Measurements from ENCODE around the gene APBB2.
"Not testable (repeated sequence)": the region's sequence is repeated elsewhere in the genome, so short reads cannot be mapped to it uniquely, and the experiment has no call there.

The APBB2 gene

DNA sequence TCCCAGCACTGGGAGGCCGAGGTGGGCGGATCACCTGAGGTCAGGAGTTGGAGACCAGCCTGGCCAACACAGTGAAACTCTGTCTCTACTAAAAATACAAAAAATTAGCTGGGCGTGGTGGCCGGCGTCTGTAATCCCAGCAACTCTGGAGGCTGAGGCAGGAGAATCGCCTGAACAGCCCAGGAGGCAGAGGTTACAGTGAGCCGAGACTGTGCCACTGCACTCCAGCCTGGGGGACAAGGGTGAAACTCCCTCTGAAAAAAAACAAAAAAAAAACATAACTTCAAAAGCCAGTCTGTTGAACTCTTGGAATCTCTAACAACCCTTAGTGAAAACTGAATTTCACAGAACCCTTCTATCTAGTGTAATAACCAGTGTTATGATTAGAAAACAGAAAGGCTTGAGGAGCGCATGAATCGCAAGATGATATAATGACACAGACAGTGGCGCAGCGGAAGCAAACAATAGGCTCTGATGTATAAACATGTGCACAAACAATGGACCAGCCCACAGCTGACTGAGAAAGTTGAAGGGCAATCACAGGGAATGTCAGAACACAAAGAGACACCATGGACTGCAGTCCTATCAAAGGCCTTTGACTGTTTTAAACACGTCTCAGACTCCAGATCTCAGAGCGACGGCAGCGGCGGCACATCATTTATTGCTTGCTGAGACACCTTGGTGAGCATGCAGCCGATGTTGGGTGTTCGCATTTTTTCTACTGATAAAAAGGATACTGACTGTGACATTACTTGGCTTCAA, 383.0 kb downstream of the APBB2 start:
- no peaks in the 10 kb centered on the region for H3K9me3 Mint-ChIP-seq
- H3K27ac Mint-ChIP-seq = no peak overlapping the region
- intact Hi-C loops (cut with micrococcal nuclease) = no loop called here
- peaks cover 17% of the 10 kb centered on the region for H3K4me1 Mint-ChIP-seq (ENCODE audit: low read depth)
- no peaks in the 10 kb centered on the region for H3K27me3 Mint-ChIP-seq
- H3K36me3 Mint-ChIP-seq (ENCODE audit: low read depth) = no peaks in the 10 kb centered on the region
- H3K4me3 Mint-ChIP-seq = no peak overlapping the region

DNA sequence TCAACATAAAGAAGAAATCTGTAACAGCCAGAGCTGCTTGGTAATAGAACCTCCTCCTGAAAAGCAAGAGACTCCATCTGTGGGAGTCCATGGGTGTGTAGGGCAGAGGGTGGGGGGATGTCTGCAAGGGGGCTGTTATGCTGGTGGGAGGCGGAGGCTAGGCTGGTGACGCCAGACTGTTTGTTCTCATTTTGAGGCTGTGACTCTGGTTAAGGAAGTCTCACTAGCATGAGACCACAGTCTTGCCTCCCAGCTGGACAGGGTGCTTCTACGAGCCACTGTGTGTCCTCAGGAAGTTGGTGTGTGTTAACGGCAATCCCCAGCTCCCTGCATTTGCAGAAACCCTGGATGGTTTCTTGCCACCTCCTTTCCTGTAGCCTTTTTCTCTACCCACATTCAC, 384.8 kb downstream of the APBB2 start:
- intact Hi-C loops (cut with micrococcal nuclease) = no loop called here
- H3K4me3 Mint-ChIP-seq = no peak overlapping the region
- peaks cover 17% of the 10 kb centered on the region for H3K4me1 Mint-ChIP-seq (ENCODE audit: low read depth)
- no peaks in the 10 kb centered on the region for H3K9me3 Mint-ChIP-seq
- H3K36me3 Mint-ChIP-seq (ENCODE audit: low read depth) = no peaks in the 10 kb centered on the region
- H3K27me3 Mint-ChIP-seq = no peaks in the 10 kb centered on the region
- peak overlapping the region; percentile 59 for H3K27ac Mint-ChIP-seq

DNA sequence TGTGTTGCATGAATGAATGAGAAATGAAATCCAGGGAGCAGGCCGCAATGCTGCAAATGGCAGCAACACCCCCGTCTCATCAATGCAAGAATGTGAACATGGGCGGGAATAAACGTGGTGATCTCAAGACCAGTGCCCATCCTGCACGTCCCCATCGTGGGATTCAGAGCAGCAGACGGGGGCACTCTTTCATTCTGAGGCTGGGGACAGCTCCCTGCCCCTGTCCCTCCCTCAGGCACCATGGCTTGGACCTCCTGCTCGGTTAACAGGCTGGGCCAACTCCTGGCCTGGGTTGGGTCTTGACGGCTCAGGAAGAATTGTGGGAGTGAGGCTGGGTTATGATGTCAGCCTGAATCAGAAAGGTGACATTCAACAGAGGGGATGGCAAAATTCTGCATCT, 385.7 kb downstream of the APBB2 start:
- no peaks in the 10 kb centered on the region for H3K36me3 Mint-ChIP-seq (ENCODE audit: low read depth)
- H3K4me1 Mint-ChIP-seq (ENCODE audit: low read depth) = peaks cover 17% of the 10 kb centered on the region
- no peak overlapping the region for H3K4me3 Mint-ChIP-seq
- no peaks in the 10 kb centered on the region for H3K9me3 Mint-ChIP-seq
- peak overlapping the region; percentile 59 for H3K27ac Mint-ChIP-seq
- no peaks in the 10 kb centered on the region for H3K27me3 Mint-ChIP-seq
- intact Hi-C loops (cut with micrococcal nuclease) = no loop called here

DNA sequence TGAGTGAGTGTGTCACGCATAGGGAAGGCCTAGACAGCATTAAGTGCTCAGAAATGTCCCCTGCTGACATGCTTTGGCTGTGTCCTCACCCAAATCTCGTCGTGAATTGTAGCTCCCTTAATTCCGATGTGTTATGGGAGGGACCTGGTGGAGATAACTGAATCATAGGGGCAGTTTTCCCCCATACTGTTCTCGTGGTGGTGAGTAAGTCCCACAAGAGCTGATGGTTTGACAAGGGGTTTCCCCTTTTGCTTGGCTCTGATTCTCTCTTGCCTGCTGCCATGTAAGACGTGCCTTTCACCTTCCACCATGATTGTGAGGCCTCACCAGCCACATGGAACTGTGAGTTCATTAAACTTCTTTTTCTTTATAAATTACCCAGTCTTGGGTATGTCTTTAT, 386.6 kb downstream of the APBB2 start:
- H3K4me3 Mint-ChIP-seq = no peak overlapping the region

DNA sequence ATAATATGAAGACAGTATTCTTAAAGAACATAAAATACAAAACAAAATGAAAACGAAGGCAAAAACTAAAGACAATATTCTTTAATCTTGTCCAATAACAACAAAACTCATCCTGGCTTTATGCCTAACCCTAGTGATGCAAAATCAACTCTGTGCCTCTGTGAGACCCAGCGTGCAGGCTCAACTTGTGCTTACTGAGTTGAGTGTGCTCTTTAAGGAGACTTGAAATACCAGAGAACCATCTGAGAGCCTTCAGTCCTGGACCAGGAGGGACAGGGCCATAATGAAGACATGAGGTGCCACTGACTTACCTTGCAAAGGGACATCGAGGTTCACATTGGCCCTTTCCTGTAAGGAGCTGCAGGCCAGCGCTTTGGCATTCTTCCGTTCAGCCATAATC, 387.5 kb downstream of the APBB2 start:
- Mint-ChIP-seq H3K9me3 (no peaks in the 10 kb centered on the region), H3K4me1 (ENCODE audit: low read depth) (peaks cover 17% of the 10 kb centered on the region), H3K36me3 (ENCODE audit: low read depth) (no peaks in the 10 kb centered on the region), H3K4me3 (no peak overlapping the region), H3K27ac (no peak overlapping the region), H3K27me3 (no peaks in the 10 kb centered on the region)
- intact Hi-C loops (cut with micrococcal nuclease) = no loop called here

More for the DNA sequence above, 386.6 kb downstream of the APBB2 start:
- Mint-ChIP-seq H3K36me3 (ENCODE audit: low read depth) (no peaks in the 10 kb centered on the region), H3K27me3 (no peaks in the 10 kb centered on the region), H3K4me1 (ENCODE audit: low read depth) (peaks cover 17% of the 10 kb centered on the region), H3K9me3 (no peaks in the 10 kb centered on the region), H3K27ac (no peak overlapping the region)
- intact Hi-C loops (cut with micrococcal nuclease) = no loop called here

DNA sequence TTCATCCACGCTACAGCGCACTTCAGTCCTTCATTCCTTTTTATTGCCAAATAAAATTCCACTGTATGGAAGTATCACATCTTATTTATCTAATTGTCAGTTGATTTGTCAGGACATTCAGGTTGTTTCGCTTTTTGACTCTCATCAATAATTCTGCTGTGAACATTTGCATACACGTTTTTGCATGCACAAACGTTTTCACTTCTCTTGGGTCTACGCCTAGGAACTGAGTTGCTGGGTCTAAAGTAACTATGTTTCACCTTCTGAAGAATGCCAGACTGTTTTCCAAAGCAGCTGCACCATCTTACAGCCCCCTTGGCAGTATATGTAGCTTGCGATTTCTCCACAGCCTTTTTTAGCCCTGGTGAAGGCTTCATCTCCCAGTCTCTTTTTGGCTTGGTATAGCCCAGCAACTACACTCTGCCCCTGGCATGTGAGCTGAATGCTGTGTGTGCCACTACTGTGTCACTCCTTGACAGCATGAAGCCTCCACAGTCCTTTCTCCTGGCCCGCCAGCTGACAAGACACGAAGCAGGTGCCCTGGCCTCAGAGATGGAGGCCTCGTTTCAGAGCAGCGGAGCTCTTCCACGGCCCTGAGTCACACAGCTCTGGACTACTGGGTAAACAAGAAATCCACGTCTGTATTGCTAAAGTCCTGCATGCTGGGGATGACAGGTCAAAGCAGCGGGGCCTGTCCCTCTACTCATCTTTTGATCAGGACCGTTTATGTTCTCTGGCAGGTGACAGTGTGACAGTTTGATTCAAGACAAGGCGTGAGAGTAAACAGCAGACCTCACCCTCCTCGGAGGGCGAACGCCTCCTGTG, 389.1 kb downstream of the APBB2 start:
- H3K27ac Mint-ChIP-seq = no peak overlapping the region
- H3K36me3 Mint-ChIP-seq (ENCODE audit: low read depth) = no peaks in the 10 kb centered on the region
- intact Hi-C loops (cut with micrococcal nuclease) = no loop called here
- no peaks in the 10 kb centered on the region for H3K27me3 Mint-ChIP-seq
- H3K9me3 Mint-ChIP-seq = no peaks in the 10 kb centered on the region
- H3K4me3 Mint-ChIP-seq = no peak overlapping the region
- H3K4me1 Mint-ChIP-seq (ENCODE audit: low read depth) = peaks cover 16% of the 10 kb centered on the region

DNA sequence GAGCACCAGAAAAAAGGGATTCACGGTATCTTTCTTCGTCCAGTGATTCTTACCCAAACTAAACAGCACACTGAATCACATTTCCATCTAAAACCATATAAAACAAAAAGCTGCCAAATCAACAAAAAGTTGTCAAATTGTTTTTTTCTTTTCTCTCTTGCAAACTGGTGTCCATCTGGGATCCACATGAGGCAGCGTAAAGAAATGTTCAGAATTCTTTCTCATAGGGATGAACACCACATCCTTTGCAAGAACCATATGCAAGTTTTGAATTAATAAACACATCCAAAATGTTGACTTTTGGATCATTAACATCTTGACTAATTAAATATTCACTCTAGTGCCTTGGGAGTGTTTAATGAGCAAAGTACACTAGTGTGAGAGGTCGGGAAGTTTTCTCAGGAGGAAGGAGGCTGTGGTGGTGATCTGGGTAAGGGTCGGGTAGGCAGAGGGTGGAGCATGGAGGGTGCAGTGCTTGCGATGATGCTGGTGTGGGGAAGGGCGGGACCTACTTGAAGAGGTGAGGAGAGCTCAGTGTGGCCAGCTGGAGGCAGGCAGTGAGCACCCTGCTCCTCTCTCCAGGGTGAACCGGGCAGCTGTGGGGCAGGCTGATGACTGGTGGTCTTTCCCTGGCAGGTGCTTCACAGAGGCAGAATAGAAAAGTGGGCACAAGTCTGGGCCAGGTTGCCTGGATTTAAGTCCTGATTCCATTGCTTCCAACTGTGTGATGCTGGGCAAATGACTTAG, 391.7 kb downstream of the APBB2 start:
- intact Hi-C loops (cut with micrococcal nuclease) = no loop called here
- H3K27ac Mint-ChIP-seq = no peak overlapping the region
- no peaks in the 10 kb centered on the region for H3K27me3 Mint-ChIP-seq
- no peaks in the 10 kb centered on the region for H3K36me3 Mint-ChIP-seq (ENCODE audit: low read depth)
- H3K4me3 Mint-ChIP-seq = no peak overlapping the region
- H3K9me3 Mint-ChIP-seq = no peaks in the 10 kb centered on the region
- no peaks in the 10 kb centered on the region for H3K4me1 Mint-ChIP-seq (ENCODE audit: low read depth)

DNA sequence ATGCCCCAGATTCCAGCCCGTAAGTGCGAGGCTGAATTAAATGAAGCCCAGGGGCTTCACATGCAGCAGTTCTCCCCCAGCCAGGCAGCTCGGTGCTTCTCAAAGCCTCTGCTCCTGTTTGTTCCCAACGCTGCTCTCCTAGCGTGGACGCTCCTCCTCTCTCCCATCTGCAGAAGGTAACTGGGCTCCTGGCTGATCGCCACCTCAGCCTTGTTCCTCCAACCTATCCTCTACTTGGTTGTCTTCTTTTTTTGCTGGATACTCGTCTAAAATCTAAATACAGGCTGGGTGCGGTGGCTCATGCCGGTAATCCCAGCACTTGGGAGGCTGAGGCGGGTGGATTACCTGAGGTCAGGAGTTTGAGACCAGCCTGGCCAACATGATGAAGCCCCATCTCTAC, 394.2 kb downstream of the APBB2 start:
- Mint-ChIP-seq H3K36me3 (ENCODE audit: low read depth) (no peaks in the 10 kb centered on the region), H3K4me1 (ENCODE audit: low read depth) (no peaks in the 10 kb centered on the region), H3K4me3 (no peak overlapping the region), H3K27me3 (no peaks in the 10 kb centered on the region), H3K9me3 (no peaks in the 10 kb centered on the region), H3K27ac (no peak overlapping the region)
- intact Hi-C loops (cut with micrococcal nuclease) = no loop called here

DNA sequence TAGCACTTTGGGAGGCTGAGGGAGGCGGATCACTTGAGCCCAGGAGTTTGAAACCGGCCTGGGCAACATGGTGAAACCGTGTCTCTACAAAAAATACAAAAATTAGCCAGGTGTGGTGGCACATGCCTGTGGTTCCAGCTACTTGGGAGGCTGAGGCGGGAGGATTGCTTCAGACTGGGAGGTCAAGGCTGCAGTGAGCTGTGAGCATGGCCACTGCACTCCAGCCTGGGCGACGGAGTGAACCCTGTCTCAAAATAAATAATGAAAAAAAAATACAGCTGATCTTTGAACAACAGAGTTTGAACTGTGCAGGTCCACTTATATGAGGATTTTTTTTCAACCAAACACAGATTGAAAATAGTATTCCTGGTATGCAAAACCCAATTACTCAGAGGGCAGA, 397.2 kb downstream of the APBB2 start:
- intact Hi-C loops (cut with micrococcal nuclease) = not testable (repeated sequence)

DNA sequence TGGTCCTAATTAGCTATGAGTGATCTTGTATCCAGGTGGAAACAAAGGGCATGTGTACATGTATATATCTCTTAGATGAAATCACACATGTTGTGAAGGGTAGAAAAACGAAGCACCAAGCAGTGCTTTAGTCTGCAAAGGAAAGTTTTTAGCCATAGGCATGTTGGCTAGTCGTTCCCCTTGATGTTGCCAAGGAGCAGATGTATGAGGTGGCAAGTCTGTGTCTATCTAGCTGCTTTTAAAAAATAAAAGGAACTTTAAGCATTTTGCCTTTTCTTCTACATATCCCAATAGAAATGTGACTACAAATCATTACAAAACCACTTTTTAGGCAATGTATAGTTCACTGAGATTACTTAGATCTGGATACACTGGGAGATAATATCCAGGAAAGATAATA, 401.5 kb downstream of the APBB2 start:
- intact Hi-C loops (cut with micrococcal nuclease) = no loop called here
- H3K9me3 Mint-ChIP-seq = no peaks in the 10 kb centered on the region
- peak overlapping the region; percentile 85 for H3K27ac Mint-ChIP-seq
- H3K4me3 Mint-ChIP-seq = no peak overlapping the region
- no peaks in the 10 kb centered on the region for H3K27me3 Mint-ChIP-seq
- H3K4me1 Mint-ChIP-seq (ENCODE audit: low read depth) = peaks cover 34% of the 10 kb centered on the region
- H3K36me3 Mint-ChIP-seq (ENCODE audit: low read depth) = no peaks in the 10 kb centered on the region

More for the DNA sequence above, 397.2 kb downstream of the APBB2 start:
- H3K27ac Mint-ChIP-seq; H3K4me3 Mint-ChIP-seq; H3K9me3 Mint-ChIP-seq; H3K36me3 Mint-ChIP-seq (ENCODE audit: low read depth); H3K27me3 Mint-ChIP-seq; H3K4me1 Mint-ChIP-seq (ENCODE audit: low read depth): not testable (repeated sequence)

DNA sequence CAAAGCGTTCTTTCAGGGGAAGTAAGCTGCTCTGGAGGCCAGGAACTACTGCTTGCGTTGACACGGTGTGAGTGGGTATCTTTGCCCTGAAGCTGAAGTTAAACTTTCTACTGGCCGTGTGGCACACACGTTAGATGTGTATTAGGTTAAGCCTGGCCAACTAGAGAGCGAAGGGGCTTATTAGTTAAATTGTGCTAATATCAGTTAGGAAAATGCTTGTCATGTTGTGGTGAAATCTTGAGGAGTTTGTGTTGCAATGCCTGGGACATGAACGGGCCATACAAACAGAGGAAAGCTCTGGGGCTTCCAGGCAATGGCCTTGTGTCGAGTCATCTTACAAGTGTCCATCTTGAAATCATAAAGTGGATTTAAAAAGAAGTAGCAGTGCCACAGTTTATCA, 402.0 kb downstream of the APBB2 start:
- H3K27ac Mint-ChIP-seq = peak overlapping the region; percentile 85
- H3K9me3 Mint-ChIP-seq = no peaks in the 10 kb centered on the region
- peaks cover 39% of the 10 kb centered on the region for H3K4me1 Mint-ChIP-seq (ENCODE audit: low read depth)
- no peak overlapping the region for H3K4me3 Mint-ChIP-seq
- no peaks in the 10 kb centered on the region for H3K27me3 Mint-ChIP-seq
- intact Hi-C loops (cut with micrococcal nuclease) = no loop called here
- no peaks in the 10 kb centered on the region for H3K36me3 Mint-ChIP-seq (ENCODE audit: low read depth)

DNA sequence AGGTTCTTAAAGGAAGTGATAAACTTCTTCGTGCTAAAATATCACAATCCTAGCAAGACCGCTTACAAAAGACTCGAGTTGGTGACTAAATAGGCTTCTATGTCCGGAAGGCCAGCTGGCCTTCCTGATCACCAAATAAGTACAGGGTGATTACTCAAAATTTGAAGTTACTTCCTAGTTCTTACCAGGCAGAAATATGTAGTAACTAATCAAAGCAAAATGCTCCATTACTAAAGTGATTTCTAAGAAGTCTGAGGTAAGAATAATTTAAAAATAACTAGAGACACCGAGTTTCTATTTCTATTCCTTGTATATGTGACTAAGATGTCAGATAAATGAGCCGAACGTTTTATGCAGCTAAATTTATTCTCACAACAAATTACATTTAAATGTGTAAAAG, 402.4 kb downstream of the APBB2 start:
- peak overlapping the region; percentile 85 for H3K27ac Mint-ChIP-seq
- no peaks in the 10 kb centered on the region for H3K9me3 Mint-ChIP-seq
- no peak overlapping the region for H3K4me3 Mint-ChIP-seq
- H3K36me3 Mint-ChIP-seq (ENCODE audit: low read depth) = no peaks in the 10 kb centered on the region
- intact Hi-C loops (cut with micrococcal nuclease) = no loop called here
- H3K4me1 Mint-ChIP-seq (ENCODE audit: low read depth) = peaks cover 43% of the 10 kb centered on the region
- no peaks in the 10 kb centered on the region for H3K27me3 Mint-ChIP-seq

DNA sequence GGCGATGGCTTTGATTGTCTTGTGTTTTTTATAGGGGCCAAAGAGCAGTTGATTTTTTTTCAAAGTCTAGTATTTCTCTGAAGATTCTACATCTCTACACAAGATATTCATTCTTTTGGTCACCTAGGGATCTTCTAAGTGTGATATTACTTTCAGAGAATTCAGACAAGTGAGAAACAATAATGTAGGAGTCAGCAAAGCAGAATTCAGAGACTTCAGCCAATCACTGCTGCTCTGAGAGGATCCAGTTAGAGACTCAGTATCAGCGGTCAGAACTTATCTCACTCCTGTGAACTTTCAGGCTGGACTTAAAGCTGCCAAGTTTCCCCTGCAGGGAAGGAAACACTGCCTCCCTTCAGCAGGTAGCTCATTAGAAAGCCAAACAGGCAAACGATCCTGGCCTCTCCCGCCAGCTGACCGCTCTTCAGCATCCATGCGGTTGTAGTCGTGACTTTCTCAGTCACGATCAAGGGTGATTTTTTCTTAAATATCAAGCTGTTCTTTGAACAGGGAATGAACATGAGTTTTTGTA, 405.4 kb downstream of the APBB2 start:
- peak overlapping the region; percentile 35 for H3K27ac Mint-ChIP-seq
- intact Hi-C loops (cut with micrococcal nuclease) = no loop called here
- H3K27me3 Mint-ChIP-seq = no peaks in the 10 kb centered on the region
- H3K9me3 Mint-ChIP-seq = no peaks in the 10 kb centered on the region
- no peak overlapping the region for H3K4me3 Mint-ChIP-seq
- peaks cover 60% of the 10 kb centered on the region for H3K4me1 Mint-ChIP-seq (ENCODE audit: low read depth)
- no peaks in the 10 kb centered on the region for H3K36me3 Mint-ChIP-seq (ENCODE audit: low read depth)

DNA sequence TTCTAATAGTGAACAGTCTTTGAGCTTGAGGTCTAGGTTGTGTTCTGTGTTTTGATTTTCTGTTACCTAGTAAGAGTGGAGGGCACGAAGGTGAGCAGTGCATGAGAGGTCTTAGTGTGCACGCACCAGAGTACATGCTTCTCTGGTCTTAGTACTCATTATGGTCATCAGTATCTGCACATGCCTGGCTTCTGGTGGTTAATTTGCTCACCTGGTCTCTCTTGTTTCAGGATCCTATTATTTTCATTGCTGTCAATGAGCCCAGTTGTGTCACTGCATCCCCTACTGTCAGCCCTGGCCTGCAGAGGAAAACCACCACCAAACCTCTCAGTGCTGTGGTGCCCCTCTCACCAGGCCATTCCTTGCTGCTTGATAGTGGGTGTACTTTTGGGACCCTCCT, 409.7 kb downstream of the APBB2 start:
- no peaks in the 10 kb centered on the region for H3K9me3 Mint-ChIP-seq
- no peaks in the 10 kb centered on the region for H3K36me3 Mint-ChIP-seq (ENCODE audit: low read depth)
- H3K4me3 Mint-ChIP-seq = no peak overlapping the region
- H3K27me3 Mint-ChIP-seq = no peaks in the 10 kb centered on the region
- peaks cover 41% of the 10 kb centered on the region for H3K4me1 Mint-ChIP-seq (ENCODE audit: low read depth)
- no peak overlapping the region for H3K27ac Mint-ChIP-seq
- intact Hi-C loops (cut with micrococcal nuclease) = no loop called here
